Smooth muscle cell (in vitro differentiated cells): Measurements from ENCODE around the gene PPIL4. TPM values are rescaled to one million over a fixed set of nuclear protein-coding genes. Genes with fewer than 3 reads are reported as not detected.

Experiments used
- DNase-seq: peaks from one replicate; lab custom pipeline; 2025; ENCODE audit not compliant: unreplicated experiment; lab: John Stamatoyannopoulos, UW
- H2AFZ ChIP-seq: fragments of 200-600 bp; sonication (generic); 2 replicates; pipeline ENCODE4 v1.6.0; 2016; ENCODE audit warnings: antibody characterized with exemption, low read depth, mild to moderate bottlenecking
- H3F3A ChIP-seq: fragments of 200-600 bp; sonication (generic); 2 replicates; pipeline ENCODE4 v1.6.0; 2017; ENCODE audit warnings: antibody characterized with exemption, low read depth
- H3K27ac ChIP-seq: fragments of 200-600 bp; sonication (generic); 2 replicates; pipeline ENCODE4 v1.5.1; 2016; ENCODE audit warnings: low read depth, mild to moderate bottlenecking
- H3K27me3 ChIP-seq: fragments of 200-600 bp; sonication (generic); 2 replicates; pipeline ENCODE4 v1.6.1; 2016; ENCODE audit warnings: low read depth, mild to moderate bottlenecking
- H3K36me3 ChIP-seq: fragments of 200-600 bp; sonication (generic); 2 replicates; pipeline ENCODE4 v1.5.1; 2016; ENCODE audit warnings: low read depth
- H3K4me1 ChIP-seq: fragments of 200-600 bp; sonication (generic); 2 replicates; pipeline ENCODE4 v1.5.1; 2016; ENCODE audit warnings: low read depth
- H3K4me2 ChIP-seq: fragments of 200-600 bp; sonication (generic); 2 replicates; pipeline ENCODE4 v1.6.0; 2016; ENCODE audit warnings: mild to moderate bottlenecking
- H3K4me3 ChIP-seq: fragments of 200-600 bp; sonication (generic); 2 replicates; pipeline ENCODE4 v1.5.1; 2016; ENCODE audit warnings: mild to moderate bottlenecking
- H3K79me2 ChIP-seq: fragments of 200-600 bp; sonication (generic); 2 replicates; pipeline ENCODE4 v1.6.0; 2016; ENCODE audit warnings: low read depth, mild to moderate bottlenecking
- H3K9ac ChIP-seq: fragments of 200-600 bp; sonication (generic); 2 replicates; pipeline ENCODE4 v1.6.0; 2016; ENCODE audit warnings: low read depth
- H3K9me3 ChIP-seq: fragments of 200-600 bp; sonication (generic); replicated peaks from 2 replicates; pipeline ENCODE4 v1.5.1; 2016; ENCODE audit warnings: low read depth
- H4K20me1 ChIP-seq: fragments of 200-600 bp; sonication (generic); 2 replicates; pipeline ENCODE4 v1.6.0; 2016; ENCODE audit warnings: low read depth
- WGBS: methylation state at CpG from one replicate; pipeline ENCODE4 v1.1.7; 2016; ENCODE audit warnings: low lambda C conversion rate; 5-methylcytosine and 5-hydroxymethylcytosine counted together
- polyA plus RNA-seq: library from polyadenylated mRNA; unstranded; fragments of >200 nt; fragmentation: Nextera tagmentation; extraction: Ambion mirVana; gene quantifications from 2 replicates; pipeline ENCODE4 v1.2.1, GENCODE V29; 2016
- total RNA-seq: library from RNA; depleted of rRNA; stranded (reverse); fragments of >200 nt; gene quantifications from 2 replicates; pipeline ENCODE4 v1.2.3, GENCODE V29; 2014
- TF ChIP-seq, protein P1 (sequence below): fragments of 200-600 bp; sonication (generic); IDR thresholded peaks from 2 replicates; pipeline ENCODE4 v1.5.1; 2017; ENCODE audit warnings: borderline replicate concordance, mild to moderate bottlenecking, antibody characterized with exemption; ENCODE audit not compliant: insufficient read depth, poor library complexity, severe bottlenecking

The PPIL4 gene
- total and polyA plus RNA-seq, 2 experiments from 2014 or later = 30.8 to 64.8 TPM

DNA sequence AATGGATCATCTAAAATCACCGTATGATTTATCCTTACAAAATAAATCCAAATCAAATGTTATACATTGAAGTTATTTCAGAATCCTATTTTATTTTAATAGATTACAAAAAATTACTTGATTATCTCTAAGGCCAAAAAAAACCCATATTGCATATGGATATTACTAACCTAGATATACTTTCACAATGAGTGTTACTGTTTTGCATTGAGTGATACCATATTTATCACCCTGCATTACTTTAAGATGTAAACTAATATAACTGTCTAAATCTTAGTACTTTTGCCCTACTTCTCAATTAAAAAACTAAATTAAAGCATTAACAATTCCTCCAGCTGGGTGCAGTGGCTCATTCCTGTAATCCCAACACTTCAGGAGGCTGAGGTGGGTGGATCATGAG is 11.1 kb downstream of the PPIL4 start:
- Histone ChIP-seq H2AFZ (no peak overlapping the region), H3K27me3 (no peaks in the 10 kb centered on the region), H4K20me1 (peaks cover 48% of the 10 kb centered on the region), H3K4me3 (no peak overlapping the region), H3K4me2 (no peak overlapping the region), H3F3A (no peaks in the 10 kb centered on the region), H3K79me2 (peaks cover 26% of the 10 kb centered on the region), H3K9ac (no peak overlapping the region), H3K4me1 (no peaks in the 10 kb centered on the region), H3K9me3 (no peaks in the 10 kb centered on the region), H3K36me3 (peaks cover 35% of the 10 kb centered on the region), H3K27ac (no peak overlapping the region)
- TF ChIP-seq, protein P1, sequence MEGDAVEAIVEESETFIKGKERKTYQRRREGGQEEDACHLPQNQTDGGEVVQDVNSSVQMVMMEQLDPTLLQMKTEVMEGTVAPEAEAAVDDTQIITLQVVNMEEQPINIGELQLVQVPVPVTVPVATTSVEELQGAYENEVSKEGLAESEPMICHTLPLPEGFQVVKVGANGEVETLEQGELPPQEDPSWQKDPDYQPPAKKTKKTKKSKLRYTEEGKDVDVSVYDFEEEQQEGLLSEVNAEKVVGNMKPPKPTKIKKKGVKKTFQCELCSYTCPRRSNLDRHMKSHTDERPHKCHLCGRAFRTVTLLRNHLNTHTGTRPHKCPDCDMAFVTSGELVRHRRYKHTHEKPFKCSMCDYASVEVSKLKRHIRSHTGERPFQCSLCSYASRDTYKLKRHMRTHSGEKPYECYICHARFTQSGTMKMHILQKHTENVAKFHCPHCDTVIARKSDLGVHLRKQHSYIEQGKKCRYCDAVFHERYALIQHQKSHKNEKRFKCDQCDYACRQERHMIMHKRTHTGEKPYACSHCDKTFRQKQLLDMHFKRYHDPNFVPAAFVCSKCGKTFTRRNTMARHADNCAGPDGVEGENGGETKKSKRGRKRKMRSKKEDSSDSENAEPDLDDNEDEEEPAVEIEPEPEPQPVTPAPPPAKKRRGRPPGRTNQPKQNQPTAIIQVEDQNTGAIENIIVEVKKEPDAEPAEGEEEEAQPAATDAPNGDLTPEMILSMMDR = no peak
- WGBS = 100% methylated on average over 1 of the region's 1 CpG
- no peak for DNase-seq

DNA sequence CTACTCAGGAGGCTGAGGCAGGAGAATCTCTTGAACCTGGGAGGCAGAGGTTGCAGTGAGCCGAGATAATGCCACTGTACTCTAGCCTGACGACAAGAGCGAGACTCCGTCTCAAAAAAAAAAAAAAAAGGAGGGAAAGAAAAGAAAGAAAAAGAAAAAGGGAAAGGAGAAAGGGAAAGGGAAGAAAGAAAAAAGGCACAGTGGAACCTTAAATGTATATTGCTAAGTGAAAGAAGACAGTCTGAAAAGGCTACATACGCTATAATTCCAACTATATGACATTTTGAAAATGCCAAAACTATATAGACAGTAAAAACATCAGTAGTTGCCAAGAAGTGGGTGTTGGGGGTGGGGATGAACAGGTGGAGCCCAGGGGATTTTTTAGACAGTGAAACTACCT is 16.2 kb downstream of the PPIL4 start:
- peaks cover 32% of the 10 kb centered on the region for H3K36me3 ChIP-seq

DNA sequence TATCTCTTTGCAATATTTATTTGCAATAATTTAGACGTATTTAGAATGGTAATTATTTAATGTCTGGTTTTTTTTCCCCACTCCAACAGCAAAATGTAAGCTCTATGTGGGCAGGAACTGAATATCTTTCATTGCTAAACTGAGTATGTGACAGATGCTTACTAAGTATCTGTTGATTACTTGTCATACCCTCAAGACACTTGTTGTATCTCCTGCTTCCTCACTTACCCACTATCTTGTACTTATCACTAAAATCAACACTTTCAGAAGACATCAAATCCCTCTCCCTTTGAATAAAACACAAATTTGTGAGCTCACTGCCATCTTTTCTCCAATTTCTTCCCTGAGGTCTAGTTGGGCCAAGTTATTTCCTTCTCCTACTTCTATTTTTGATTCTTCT is 30.3 kb downstream of the PPIL4 start:
- TF ChIP-seq, protein P1 = no peak
- no peak overlapping the region for H3K27ac ChIP-seq
- peaks cover 4% of the 10 kb centered on the region for H3K36me3 ChIP-seq
- no peak overlapping the region for H3K4me2 ChIP-seq
- H4K20me1 ChIP-seq = peaks cover 24% of the 10 kb centered on the region
- no peaks in the 10 kb centered on the region for H3K9me3 ChIP-seq
- peaks cover 6% of the 10 kb centered on the region for H3F3A ChIP-seq
- no peak overlapping the region for H3K4me3 ChIP-seq
- DNase-seq = no peak
- no peak overlapping the region for H2AFZ ChIP-seq
- H3K27me3 ChIP-seq = no peaks in the 10 kb centered on the region
- no peaks in the 10 kb centered on the region for H3K79me2 ChIP-seq
- no peaks in the 10 kb centered on the region for H3K4me1 ChIP-seq
- no peak overlapping the region for H3K9ac ChIP-seq
- WGBS = 97% methylated on average over 1 of the region's 1 CpG

More for the DNA sequence above, 16.2 kb downstream of the PPIL4 start:
- Histone ChIP-seq H3K9ac (no peak overlapping the region), H3K27me3 (no peaks in the 10 kb centered on the region), H3F3A (no peaks in the 10 kb centered on the region), H3K4me2 (no peak overlapping the region), H2AFZ (no peak overlapping the region), H3K4me1 (no peaks in the 10 kb centered on the region), H3K4me3 (no peak overlapping the region), H3K27ac (no peak overlapping the region), H4K20me1 (peaks cover 43% of the 10 kb centered on the region), H3K9me3 (no peaks in the 10 kb centered on the region), H3K79me2 (peaks cover 10% of the 10 kb centered on the region)
- no peak for DNase-seq
- 94% methylated on average over 4 of the region's 5 CpGs for WGBS
- TF ChIP-seq, protein P1 = no peak

DNA sequence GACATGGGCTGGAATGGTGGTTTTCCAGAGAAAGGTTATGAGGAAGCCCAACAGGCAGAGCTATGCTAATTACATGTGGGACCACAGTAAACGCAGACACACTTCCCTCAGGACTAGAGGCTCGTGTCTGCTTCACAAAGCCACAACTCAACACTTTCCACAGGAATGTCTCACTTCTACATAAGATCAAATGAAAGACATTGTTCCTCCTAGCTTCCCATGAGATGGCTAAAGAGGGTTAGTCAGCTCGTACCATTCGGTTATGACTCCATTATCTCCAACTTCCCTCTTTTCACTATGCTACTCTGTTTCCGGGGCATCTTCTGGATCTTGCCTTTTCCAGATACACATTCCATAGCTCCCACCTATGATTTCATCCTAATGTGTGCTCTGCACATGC is 31.9 kb downstream of the PPIL4 start:
- H3K36me3 ChIP-seq = no peaks in the 10 kb centered on the region
- no peak overlapping the region for H3K4me3 ChIP-seq
- no peaks in the 10 kb centered on the region for H3K4me1 ChIP-seq
- no peaks in the 10 kb centered on the region for H3K79me2 ChIP-seq
- H3K9ac ChIP-seq = no peak overlapping the region
- no peaks in the 10 kb centered on the region for H3K27me3 ChIP-seq
- no peak overlapping the region for H2AFZ ChIP-seq
- peaks cover 31% of the 10 kb centered on the region for H4K20me1 ChIP-seq
- TF ChIP-seq, protein P1 = no peak
- DNase-seq = no peak
- no peak overlapping the region for H3K4me2 ChIP-seq
- no peak overlapping the region for H3K27ac ChIP-seq
- WGBS = 30% methylated on average over 5 of the region's 5 CpGs
- H3F3A ChIP-seq = peaks cover 6% of the 10 kb centered on the region
- H3K9me3 ChIP-seq = no peaks in the 10 kb centered on the region
